Frontal cortex (tissue), 4 donors: ENCODE data around the gene ZNF407. TPM values are rescaled to one million over a fixed set of nuclear protein-coding genes. Genes with fewer than 3 reads are reported as not detected.

Source experiments
- DNase-seq, 2 donors: peaks; one replicate each; pipeline ENCODE4 v3.0.0; 2012; ENCODE audit warnings: low spot score in 2 of 2
- FAIRE-seq: peaks from 2 replicates; lab custom pipeline; 2012; peaks lifted over from hg19 to GRCh38; lab: Jason Lieb, UNC
- total RNA-seq: library from RNA; depleted of rRNA; stranded (reverse); fragments of >200 nt; gene quantifications from one replicate; pipeline ENCODE4 v1.2.3, GENCODE V29; 2014
- donor health status: control.
- donor health status: control.
- donor health status: control.

ZNF407 gene
- total RNA-seq, 1 donor from 2014 or later: 22.0 TPM

DNA sequence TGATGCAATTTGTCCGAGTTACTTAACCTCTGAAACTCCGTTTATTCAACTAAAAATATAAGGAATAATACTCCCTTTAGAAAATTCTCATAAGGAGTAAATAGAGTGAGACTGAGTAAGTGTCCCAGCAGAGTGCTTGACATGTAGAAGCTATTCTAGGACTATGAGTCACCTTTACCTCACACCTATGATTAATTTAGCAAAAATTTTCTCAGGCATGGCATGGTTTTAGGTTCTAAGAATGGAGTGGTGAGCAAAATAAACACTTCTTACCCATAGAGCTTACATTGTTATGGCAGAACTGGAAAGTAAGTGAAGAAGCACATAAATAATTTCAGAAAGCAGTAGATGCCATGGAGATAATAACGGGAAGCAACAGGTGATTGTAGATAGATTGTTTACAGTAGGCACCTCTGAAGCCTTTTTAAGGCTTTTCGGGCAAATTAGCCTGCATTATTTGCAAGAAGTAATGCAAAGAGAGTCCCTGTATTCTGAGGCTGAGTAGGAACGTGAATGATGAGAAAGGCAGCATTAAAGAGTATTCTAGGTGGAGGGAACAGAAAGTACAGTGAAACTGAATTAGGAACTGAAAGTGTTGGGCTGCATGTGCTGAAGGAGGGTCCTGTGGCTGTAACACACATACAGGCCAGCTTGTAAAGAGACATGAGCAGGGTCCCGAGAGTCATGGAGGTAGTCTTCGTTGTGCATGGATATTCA lies 209.2 kb downstream of the ZNF407 start:
- FAIRE-seq (no peak), DNase-seq (no peak)

DNA sequence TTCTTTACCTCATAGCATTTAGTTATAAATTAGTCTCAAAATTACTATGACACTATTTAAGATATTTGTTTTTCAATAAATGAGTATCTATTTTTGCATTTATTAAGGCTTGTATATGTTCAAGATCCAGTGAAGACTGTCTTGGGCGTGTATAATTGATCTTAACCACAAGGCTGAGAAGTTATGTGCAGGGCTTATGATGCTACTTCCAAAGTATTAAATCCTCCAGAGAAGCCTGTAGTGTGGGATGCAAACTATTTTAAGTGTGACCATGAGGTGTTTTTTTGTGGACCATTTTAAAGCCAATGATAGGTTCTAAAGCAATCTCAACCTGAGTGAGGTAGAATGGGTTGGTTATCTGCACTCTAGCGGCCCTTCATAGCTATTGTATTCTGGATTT lies 219.9 kb downstream of the ZNF407 start:
- peak; percentile 30 for FAIRE-seq
- DNase-seq: no peak

DNA sequence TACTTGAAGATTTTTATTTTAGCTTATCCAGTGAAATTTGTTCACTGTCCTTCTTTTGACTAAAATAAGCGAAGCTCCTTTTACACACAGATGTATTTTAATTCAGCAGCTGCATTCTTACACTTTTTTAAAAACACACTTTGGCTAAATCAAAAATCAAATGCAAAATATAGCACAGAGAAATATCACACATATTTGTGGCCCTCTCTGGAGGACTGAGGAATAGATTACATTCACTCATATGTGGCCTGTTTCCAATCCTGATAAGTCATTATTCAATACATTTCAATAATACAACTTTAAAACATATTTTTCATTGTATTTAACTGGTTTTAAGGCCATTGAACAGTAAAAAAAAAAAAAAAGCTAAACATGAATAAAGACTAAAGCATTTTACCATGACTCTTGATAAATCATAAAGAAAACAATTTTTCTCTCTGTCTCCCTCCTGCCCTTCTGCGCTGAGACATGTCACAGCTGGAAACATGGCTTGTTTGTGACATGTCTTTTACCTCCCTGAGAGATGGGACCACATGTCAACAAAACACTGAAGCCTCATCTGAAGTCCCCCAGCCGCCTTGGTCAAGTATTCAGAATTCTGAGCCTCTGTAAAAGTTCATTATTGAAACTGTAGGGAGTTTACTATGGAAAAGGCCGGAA lies 221.0 kb downstream of the ZNF407 start:
- FAIRE-seq: no peak

GRCh38 chr18:74819433-74820059 lies 221.9 kb downstream of the ZNF407 start:
- DNase-seq (no peak), FAIRE-seq (no peak)

More for the DNA sequence above, 221.0 kb downstream of the ZNF407 start:
- DNase-seq: no peak

DNA sequence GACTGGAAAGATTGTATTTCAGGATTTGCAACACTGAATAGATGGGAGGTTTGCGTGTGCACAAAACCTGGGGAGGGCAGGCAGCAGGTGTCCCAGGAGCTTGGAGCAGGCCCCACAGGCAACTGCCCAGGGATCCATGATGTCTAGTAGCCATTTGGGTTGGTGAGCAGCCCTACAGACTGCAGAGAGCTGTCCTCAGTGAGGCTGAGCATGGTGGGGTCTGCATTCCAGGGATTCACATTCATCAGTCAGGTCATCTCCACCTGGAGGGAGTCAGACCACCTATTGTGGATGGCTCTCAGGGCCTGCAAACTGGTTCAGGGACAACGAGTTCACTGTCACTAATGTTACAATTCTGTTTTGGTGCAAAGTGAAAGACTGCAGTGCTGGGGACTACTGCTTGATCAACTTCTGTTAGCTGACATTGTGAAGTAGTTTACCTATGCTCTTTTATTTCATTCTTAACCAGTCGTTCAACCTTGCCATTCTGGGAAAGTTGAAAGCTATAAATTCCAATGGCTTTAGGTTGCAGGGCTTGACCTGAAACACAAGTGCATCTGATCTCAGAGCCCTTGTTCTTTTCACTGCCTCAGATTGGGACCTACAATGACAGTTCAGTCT lies 222.6 kb downstream of the ZNF407 start:
- DNase-seq: no peak
- no peak for FAIRE-seq

DNA sequence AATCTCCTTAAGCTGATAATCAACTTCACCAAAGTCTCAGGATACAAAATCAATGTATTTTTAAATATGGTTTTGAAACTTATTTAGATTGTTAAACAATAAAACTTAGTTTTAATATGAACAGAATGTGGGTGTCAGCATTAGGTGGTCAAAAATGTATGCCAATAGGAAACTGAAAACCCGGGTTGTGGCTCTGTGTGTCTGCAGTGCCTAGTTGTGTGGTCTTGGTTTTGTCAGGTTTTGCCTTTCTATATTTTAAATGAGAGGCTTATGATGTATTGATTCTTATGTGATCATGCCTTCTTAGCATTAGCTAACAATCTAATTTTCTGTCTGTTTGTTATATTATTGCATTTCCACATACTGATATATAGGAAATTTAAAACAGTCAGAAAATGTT lies 227.8 kb downstream of the ZNF407 start:
- FAIRE-seq (no peak), DNase-seq (no peak)

DNA sequence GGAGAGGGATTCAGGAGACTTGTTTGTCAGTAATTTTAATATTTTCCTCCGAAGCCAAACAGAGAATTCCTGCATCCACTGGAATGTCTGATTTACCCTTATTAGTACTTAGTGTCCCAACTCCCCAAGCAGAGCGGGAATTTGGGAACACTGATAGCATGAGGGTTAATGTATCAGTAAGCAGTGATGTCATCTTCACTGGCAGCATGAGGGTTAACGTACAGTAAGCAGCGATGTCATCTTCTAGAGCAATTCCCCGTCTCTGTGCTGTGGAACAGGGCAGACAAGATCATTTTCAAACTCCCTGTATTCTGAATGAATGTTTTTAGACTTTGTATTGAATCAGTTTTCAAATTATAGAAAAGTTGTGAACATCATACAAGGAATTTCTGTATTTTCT lies 228.9 kb downstream of the ZNF407 start:
- no peak for DNase-seq
- FAIRE-seq: no peak

DNA sequence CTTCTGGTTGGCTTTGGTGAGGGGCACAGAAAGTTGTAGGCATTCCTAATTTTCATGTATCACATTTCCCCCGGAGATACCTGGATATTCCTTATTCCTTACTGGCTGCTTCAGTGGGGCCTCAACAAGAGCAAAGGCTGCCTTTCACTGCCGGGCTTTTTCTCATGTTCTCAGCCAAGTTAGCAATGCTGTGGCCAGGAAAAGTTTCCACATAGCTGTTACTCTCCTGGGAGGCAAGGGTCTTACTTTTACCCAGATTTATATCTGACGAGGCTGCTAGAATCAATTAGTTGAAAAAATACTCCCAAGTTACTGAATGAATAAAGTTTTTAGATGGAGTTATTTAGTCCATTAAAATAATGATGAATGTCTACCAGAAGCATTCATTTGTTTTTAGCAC lies 230.5 kb downstream of the ZNF407 start:
- FAIRE-seq: no peak
- DNase-seq: no peak

DNA sequence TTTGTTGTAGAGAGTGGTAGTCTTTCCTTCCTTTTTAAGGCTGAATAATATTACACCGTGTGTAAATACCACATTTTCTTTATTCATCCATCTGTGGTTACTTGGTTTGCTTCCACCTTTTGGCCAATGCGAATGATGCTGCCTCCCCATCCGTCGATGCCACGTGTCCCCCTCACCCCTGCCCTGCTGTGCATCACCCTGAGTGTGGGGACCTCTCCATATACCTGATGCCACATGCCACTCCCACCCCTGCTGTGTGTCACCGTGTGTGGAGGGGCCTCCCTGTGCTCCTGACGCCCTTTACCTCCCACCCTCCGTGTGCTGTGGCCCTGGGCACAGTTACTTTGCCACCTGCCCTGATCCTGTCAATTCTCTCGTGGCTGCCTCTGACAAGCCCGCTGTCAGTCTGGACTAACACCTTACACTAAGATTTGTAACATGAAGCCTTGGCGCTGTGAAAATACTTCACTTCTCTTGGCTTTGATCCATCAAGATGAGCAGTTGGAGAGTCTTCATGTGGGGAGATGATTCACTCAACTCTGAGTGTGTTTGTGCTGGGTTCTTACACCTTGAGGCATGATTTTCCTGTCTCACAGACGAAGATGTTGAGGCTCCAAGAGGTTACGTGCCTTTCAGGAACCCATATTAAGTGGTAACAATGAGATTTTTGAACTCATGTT lies 234.0 kb downstream of the ZNF407 start:
- no peak for FAIRE-seq
- DNase-seq: no peak

- DNase-seq (no peak), FAIRE-seq (no peak)
Measured at GRCh38 chr18:74832381-74832780, 234.7 kb downstream of the ZNF407 start.

DNA sequence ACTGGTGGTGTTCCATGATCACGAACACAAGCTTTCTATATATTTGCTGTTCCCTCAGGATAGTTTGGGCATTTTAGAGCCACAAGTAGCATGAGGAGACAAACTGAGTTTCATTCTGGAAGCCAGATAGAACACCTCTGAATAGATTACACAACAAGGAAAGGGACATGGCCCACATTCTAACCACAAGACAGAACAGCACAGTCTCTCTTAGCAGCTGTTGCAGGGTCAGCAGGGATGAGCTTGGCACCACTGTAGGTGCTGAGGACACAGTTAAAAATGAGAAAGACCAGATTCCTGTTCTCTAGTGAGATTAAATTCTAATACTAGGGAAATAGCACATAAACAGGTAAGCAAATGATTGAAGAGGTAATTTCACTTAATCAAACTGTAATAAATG lies 235.3 kb downstream of the ZNF407 start:
- no peak for FAIRE-seq
- DNase-seq: no peak

- DNase-seq (no peak), FAIRE-seq (no peak)
Measured at GRCh38 chr18:74834424-74835309, 237.0 kb downstream of the ZNF407 start.

DNA sequence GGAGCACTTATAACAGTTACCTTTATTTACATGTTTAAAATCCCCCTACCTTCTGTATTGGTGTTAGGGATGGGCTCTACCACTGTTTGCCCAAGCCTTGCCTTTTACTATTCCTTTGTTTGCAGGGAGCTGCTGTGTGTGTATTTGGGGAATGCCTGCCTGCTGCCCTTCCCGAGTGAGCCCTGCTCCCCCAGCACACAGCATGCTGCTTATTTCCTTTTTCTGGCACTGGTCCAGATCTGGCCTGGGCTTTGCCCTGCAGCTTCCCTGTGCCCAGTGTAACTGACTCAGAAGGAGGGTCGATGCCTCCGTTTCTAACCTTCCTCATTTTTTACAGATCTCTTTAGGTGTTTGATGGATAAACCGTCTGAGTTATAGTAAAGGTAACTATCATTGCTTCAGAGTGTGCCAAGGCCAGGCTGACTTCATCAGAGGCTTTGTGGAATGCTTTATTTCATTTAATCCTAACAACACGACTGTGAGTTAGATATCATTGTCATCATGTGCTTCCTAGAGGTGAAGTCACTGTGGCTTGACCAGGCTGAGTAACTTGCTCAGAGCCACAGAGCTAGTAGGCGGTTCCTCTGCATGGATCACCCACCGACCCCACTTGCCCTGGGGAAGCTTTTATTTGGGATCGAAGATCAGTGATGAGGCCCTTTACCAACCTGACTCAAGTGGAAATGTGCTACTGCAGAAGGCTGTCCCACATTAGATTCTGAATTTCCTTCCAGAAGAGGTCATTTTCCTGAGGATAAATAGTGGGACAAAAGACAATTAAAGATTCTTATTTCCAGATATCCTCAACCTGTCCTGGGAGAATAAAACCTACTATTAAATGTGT lies 238.8 kb downstream of the ZNF407 start:
- DNase-seq (no peak), FAIRE-seq (no peak)

- DNase-seq: no peak
- no peak for FAIRE-seq
Measured at GRCh38 chr18:74840492-74841167, 243.0 kb downstream of the ZNF407 start.

- FAIRE-seq (no peak), DNase-seq (no peak)
Measured at GRCh38 chr18:74841248-74841647, 243.6 kb downstream of the ZNF407 start.

DNA sequence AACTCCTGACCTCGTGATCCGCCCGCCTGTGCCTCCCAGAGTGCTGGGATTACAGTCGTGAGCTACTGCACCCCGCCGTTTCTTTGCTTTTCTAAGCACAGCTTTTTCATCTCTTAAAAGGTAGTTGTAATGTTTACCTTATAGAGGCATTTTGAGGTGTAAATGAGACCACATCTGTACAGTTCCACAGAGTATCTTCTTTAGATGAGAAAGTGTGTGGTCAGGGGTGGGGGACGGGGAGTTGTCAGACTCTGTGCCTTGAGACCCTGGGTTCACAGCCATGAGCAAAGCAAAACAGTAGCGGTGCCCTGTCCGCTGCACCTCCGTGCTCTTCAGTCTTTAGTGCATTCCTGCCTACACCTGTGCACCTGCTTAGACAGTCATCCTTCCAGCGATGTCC lies 251.6 kb downstream of the ZNF407 start:
- FAIRE-seq: no peak
- no peak for DNase-seq

DNA sequence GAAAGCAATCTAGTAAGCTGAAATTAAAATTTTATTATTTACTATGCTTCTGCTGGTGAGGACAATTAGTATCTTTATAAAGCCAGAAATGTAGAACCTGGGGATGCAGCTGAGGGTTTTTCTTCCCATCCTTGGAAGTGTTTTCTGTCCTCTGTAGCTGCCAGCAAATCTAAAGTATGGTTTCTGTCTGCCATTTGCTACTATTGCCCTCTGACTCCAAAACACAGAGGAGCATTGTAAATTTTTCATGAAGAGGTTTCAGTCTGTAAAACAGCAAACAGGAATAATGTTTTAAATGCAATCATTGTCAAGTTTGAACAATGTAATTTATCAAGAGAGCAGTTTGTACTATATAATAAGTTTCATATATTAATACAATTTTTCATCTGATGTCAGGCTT lies 258.8 kb downstream of the ZNF407 start:
- DNase-seq: no peak
- FAIRE-seq: no peak

DNA sequence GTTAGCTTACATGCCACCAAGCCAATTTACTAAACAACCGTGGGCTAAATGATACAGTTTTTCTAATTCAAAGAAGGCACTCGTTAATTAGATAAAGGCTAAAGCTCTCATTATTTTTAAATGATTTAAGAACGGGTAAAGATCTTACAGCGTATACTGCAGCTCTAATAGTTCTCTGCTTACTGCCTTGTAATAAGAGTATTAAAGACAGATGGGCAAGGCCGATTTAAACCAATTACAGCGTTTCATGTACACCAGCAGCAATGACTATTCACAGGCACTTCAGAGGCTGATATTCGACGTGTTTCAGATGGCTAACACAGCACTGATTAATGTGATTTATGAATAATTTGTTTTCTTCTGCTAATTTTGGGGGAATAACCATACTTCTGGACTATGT lies 259.3 kb downstream of the ZNF407 start:
- FAIRE-seq (no peak), DNase-seq (no peak)
